Heart left ventricle (tissue), 16 donors: ENCODE measurements around the gene CCDC93. TPM values are rescaled to one million over a fixed set of nuclear protein-coding genes. Genes with fewer than 3 reads are reported as not detected.

Experiments used
- ATAC-seq, 4 donors: fragments of 200-7000 bp; cut with Tn5 transposase; one replicate each; pipeline ENCODE4 v1.9.1; 2020 to 2022; ENCODE audit warnings: moderate library complexity in 4 of 4, mild to moderate bottlenecking in 3 of 4, moderate number of reproducible peaks in 1 of 4
- DNase-seq, 5 donors: peaks; one replicate each; pipeline ENCODE4 v3.0.0-alpha.2; 2020
- H3K27ac ChIP-seq, 12 donors: fragments of 200-600 bp; sonication (generic) in 4 of 12; one replicate each; pipeline versions ENCODE4 v1.5.0 to v1.8.0; 2016 to 2022; ENCODE audit warnings: mild to moderate bottlenecking in 2 of 12
- H3K27me3 ChIP-seq, 9 donors: fragments of 200-600 bp; sonication (generic) in 2 of 9; one replicate each; pipeline versions ENCODE4 v1.5.1 to v1.8.0; 2016 to 2022; ENCODE audit warnings: mild to moderate bottlenecking in 3 of 9
- H3K36me3 ChIP-seq, 9 donors: fragments of 200-600 bp; sonication (generic) in 2 of 9; one replicate each; pipeline versions ENCODE4 v1.5.0 to v1.8.0; 2018 to 2022; ENCODE audit warnings: mild to moderate bottlenecking in 2 of 9
- H3K4me1 ChIP-seq, 12 donors: fragments of 200-600 bp; sonication (generic) in 4 of 12; one replicate each; pipeline versions ENCODE4 v1.5.0 to v1.8.0; 2016 to 2022; ENCODE audit warnings: mild to moderate bottlenecking in 3 of 12
- H3K4me3 ChIP-seq, 12 donors: fragments of 200-600 bp; sonication (generic) in 4 of 12; one replicate each; pipeline versions ENCODE4 v1.5.0 to v1.8.0; 2017 to 2022; ENCODE audit warnings: mild to moderate bottlenecking in 9 of 12, moderate library complexity in 4 of 12
- H3K9me3 ChIP-seq, 12 donors: fragments of 200-600 bp; sonication (generic) in 4 of 12; one replicate each; pipeline versions ENCODE4 v1.5.0 to v1.8.0; 2016 to 2022; ENCODE audit warnings: mild to moderate bottlenecking in 1 of 12
- CTCF ChIP-seq, 12 donors: fragments of 200-600 bp; sonication (generic) in 4 of 12; IDR thresholded peaks; one replicate each; pipeline versions ENCODE4 v1.5.0 to v1.8.0; 2018 to 2022; ENCODE audit warnings: antibody characterized with exemption in 12 of 12, mild to moderate bottlenecking in 5 of 12
- POLR2A ChIP-seq, 2 donors: fragments of 450-650 bp; IDR thresholded peaks; one replicate each; pipeline ENCODE4 v1.6.1; 2017; ENCODE audit warnings: antibody characterized with exemption in 2 of 2, mild to moderate bottlenecking in 2 of 2, moderate library complexity in 2 of 2
- WGBS, 4 donors: extraction: QIAGEN DNeasy Blood & Tissue Kit in 2 of 4; methylation state at CpG; one replicate each; pipeline versions ENCODE4 v1.1.5 to v1.1.7; 2013 to 2018; 5-methylcytosine and 5-hydroxymethylcytosine counted together
- intact Hi-C, 10 donors: fragments of 100-400 bp; cut with DNase I; formaldehyde crosslinking; loops; one replicate each; pipeline versions ENCODE4 v1.11.1 to v1.14.2; 2022
- polyA plus RNA-seq, 2 donors: library from polyadenylated mRNA; stranded (reverse); fragments of 200-250 nt; gene quantifications; one replicate each; pipeline ENCODE4 v1.2.3, GENCODE V29; 2013
- total RNA-seq, 9 donors: library from RNA; depleted of rRNA in 2 of 9; stranded (reverse); fragments of >200 nt in 2 of 9; fragmentation: NEBNext Ultra II Directional in 3 of 9; extraction: Animal tissue kit (Norgen Biotek cat#: 25700) in 3 of 9; gene quantifications; one replicate each; pipeline versions ENCODE4 v1.1.0 to v1.2.4, GENCODE V29; 2016 to 2023
- donor health status: ischemic (EF 13 %, LVEDD 7.1; RV severe dilation, severe dysfunction).
- donor health status: healthy with polysubstance abuse.
- donor health status: DM: no; HTN: yes; CAD: no.
- donor health status: DM: no; HTN: no; CAD: no.
- donor health status: ischemic (EF 25% LVEDD 6.9; RV normal size, moderate dysfunction).
- donor health status: ischemic (EF 25% LVEDD 5.7; RV mildly dilated, moderate dysfunction).
- donor health status: healthy.
- donor health status: DM: yes; HTN: yes; CAD: no.
- donor health status: ischemic (EF 35%, LVEDD 5.7; RV mildly dilated, moderate dysfunction).
- donor health status: nonischemic (EF 11% LVEDD 7.7; RV severe dilation, severe dysfunction).
- donor health status: DM: yes; HTN: yes; CAD: no.
- donor health status: PGD.
- donor health status: ischemic (EF 29% LVEDD 5.4; RV normal size, mild dysfunction).
- donor health status: nonischemic (EF 23%, LVEDD 6.1; RV moderate dilation, normal function).

The CCDC93 gene
- total and polyA plus RNA-seq, 11 donors: 11.0 to 47.6 (median 31.8) TPM

DNA sequence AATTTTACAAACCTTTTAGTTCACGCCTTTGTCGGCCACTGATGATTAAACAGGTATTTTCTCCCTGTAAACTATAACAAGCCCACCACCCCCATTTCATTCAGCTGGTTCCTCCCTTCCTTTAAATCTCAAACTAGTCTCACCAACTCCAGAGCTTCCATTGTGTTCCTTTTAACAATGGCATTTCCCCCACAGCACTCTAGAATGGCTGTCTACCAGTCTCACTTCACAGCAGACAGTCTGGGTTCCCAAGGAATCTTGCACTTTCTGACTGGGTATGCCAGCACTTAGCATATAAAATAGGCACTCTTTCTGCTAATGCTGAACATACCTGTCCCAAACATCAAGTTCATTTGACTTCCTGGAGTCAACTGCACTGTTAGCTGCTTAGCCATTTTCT is 75.3 kb downstream of the CCDC93 start:
- H3K4me1 ChIP-seq: peaks cover 0 to 28% (median 8%) of the 10 kb centered on the region in 12 donors
- TF ChIP-seq POLR2A (IDR thresholded peaks at IDR 0.05): no peak
- no peak for TF ChIP-seq CTCF (IDR thresholded peaks at IDR 0.05)
- DNase-seq: no peak
- H3K4me3 ChIP-seq: no peak overlapping the region
- WGBS, 4 donors: 88 to 95% (median 92%) methylated on average over 2 of the region's 2 CpGs
- ATAC-seq: no peak
- no peaks in the 10 kb centered on the region for H3K9me3 ChIP-seq
- intact Hi-C loops: loop anchor here in 3 of 10 donors (5.0 to 10.0 kb wide), 3 partner anchors 101 to 124 kb away; partner anchors contain the start of gene DDX18 (in 1 of the 3)
- no peak overlapping the region for H3K27ac ChIP-seq
- peaks cover 0 to 100% (median 99%) of the 10 kb centered on the region in 9 donors for H3K36me3 ChIP-seq
- H3K27me3 ChIP-seq: no peaks in the 10 kb centered on the region

- Histone ChIP-seq H3K4me1 (peaks cover 0 to 34% (median 8%) of the 10 kb centered on the region in 12 donors), H3K27me3 (no peaks in the 10 kb centered on the region), H3K9me3 (no peaks in the 10 kb centered on the region), H3K4me3 (no peak overlapping the region), H3K36me3 (peaks cover 0 to 100% (median 99%) of the 10 kb centered on the region in 9 donors), H3K27ac (peak overlapping the region in 6 of 12 donors; percentile 6 to 50 (median 36))
- TF ChIP-seq CTCF (IDR thresholded peaks at IDR 0.05) (no peak), POLR2A (IDR thresholded peaks at IDR 0.05) (no peak)
- ATAC-seq (peak; percentile 78 to 86 (median 82)), DNase-seq (peak in 1 of 5 donors; percentile 43)
- WGBS, 4 donors: 44 to 65% (median 55%) methylated on average over 5 of the region's 5 CpGs
- intact Hi-C loops: loop anchor here in 3 of 10 donors (5.0 to 10.0 kb wide), 3 partner anchors 100 to 122 kb away; partner anchors contain the start of gene DDX18 (in 1 of the 3)
Measured at GRCh38 chr2:117936871-117937428, 76.9 kb downstream of the CCDC93 start.

DNA sequence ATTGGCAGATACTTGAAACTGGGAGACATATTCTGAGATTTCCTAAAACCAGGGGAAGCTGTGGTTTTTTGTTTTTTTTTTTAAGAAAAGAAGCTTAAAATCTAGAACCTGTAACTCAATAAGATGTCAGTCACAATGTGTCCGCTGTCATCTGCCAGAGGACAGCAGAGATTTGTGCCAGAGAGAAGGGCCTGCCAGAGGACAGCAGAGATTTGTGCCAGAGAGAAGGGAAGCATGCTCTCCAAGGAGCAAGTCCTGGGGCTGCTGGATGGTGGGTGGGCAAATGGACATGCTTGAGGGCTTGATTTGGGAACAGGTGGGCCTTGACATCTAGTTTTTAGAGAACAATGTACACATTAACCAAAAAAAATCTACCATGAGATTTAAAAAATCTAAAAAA is 77.9 kb downstream of the CCDC93 start:
- no peak for TF ChIP-seq CTCF (IDR thresholded peaks at IDR 0.05)
- no peak for TF ChIP-seq POLR2A (IDR thresholded peaks at IDR 0.05)
- peak in 1 of 5 donors; percentile 41 for DNase-seq
- Histone ChIP-seq H3K27me3 (no peaks in the 10 kb centered on the region), H3K27ac (peak overlapping the region in 1 of 12 donors; percentile 18), H3K9me3 (no peaks in the 10 kb centered on the region), H3K4me1 (peaks cover 0 to 42% (median 8%) of the 10 kb centered on the region in 12 donors), H3K4me3 (no peak overlapping the region), H3K36me3 (peaks cover 0 to 100% (median 99%) of the 10 kb centered on the region in 9 donors)
- peak; percentile 58 to 83 (median 75) for ATAC-seq
- WGBS, 4 donors: 0% methylated on average over 1 of the region's 1 CpG
- intact Hi-C loops: loop anchor here in 3 of 10 donors (5.0 to 10.0 kb wide), 3 partner anchors 99 to 121 kb away; partner anchors contain the start of gene DDX18 (in 1 of the 3)

GRCh38 chr2:117935456-117935855 is 78.4 kb downstream of the CCDC93 start:
- DNase-seq (no peak), ATAC-seq (no peak)
- no peaks in the 10 kb centered on the region for H3K9me3 ChIP-seq
- H3K4me1 ChIP-seq: peaks cover 0 to 42% (median 8%) of the 10 kb centered on the region in 12 donors
- peaks cover 0 to 100% (median 99%) of the 10 kb centered on the region in 9 donors for H3K36me3 ChIP-seq
- no peak for TF ChIP-seq POLR2A (IDR thresholded peaks at IDR 0.05)
- no peak for TF ChIP-seq CTCF (IDR thresholded peaks at IDR 0.05)
- H3K27me3 ChIP-seq: no peaks in the 10 kb centered on the region
- peak overlapping the region in 1 of 12 donors; percentile 18 for H3K27ac ChIP-seq
- H3K4me3 ChIP-seq: no peak overlapping the region
- intact Hi-C loops: loop anchor here in 3 of 10 donors (5.0 to 10.0 kb wide), 3 partner anchors 98 to 121 kb away; partner anchors contain the start of gene DDX18 (in 1 of the 3)
- WGBS, 4 donors: 87 to 95% (median 91%) methylated on average over 5 of the region's 5 CpGs
